HG02970 (cell line): ENCODE data around the gene BRINP2.

ENCODE experiments used
- ATAC-seq: cut with Tn5 transposase; IDR thresholded peaks from one replicate; pipeline ENCODE4 v1.9.1; 2021; ENCODE audit warnings: mild to moderate bottlenecking, moderate library complexity, moderate number of reproducible peaks; ENCODE audit not compliant: unreplicated experiment, low FRiP score

BRINP2 gene

GRCh38 chr1:177170756-177171535, at the start of gene BRINP2:
TSS of gene BRINP2 (plus strand) at chr1:177170958. CDS start at chr1:177229877, 58,919 bp downstream.
- ATAC-seq: no peak

- ATAC-seq: no peak
Measured at GRCh38 chr1:177122461-177123251, 48.1 kb upstream of the BRINP2 start.

GRCh38 chr1:177124577-177125278, 46.0 kb upstream of the BRINP2 start:
- ATAC-seq: no peak

DNA sequence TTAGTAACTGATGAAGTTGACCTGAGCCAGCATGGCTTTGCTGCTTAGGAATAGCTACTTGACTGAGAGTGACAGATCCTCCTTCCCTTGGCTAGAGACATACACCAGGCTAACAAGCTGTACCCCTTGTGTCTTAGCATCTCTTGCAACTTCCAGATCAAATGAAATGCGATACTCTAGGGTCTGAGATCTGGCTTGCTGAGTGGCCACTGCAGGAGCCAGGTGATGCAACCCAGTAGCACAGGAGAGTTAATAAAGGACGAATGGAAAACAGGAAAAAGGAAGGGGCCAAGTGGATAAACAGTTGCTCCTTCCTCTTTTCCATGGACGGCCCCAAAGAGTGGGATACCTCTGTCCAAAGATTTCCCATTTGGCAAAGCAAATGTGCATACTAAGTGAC, 44.5 kb upstream of the BRINP2 start:
- no peak for ATAC-seq

DNA sequence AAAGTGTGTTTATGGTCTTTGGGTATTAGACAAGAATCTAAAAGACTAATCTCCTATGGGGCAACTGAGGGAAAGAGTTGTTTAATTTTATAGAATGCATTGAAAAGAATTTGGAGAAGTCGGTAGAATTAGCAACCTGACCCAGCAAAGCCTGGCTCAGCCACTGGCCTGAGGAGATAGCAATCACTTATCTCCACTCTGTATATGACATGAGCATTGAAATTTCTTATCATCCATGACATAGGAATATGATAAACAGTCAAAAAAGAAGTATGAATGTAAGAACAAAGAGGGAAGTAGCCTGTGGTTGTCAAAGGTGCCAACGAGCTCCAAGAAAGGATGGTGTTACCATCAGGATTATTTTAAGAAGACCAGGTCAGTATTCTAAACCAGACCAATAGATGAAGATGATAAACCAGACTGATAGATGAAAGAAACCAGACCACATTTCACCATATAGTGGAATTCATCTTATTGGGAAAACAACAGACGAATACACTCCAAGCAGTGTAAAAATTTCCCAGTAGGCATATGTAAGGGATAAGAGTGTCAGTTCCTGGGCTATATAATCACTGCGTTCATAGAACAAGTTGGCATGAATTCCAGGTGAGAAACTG, 42.0 kb upstream of the BRINP2 start:
- ATAC-seq: no peak

DNA sequence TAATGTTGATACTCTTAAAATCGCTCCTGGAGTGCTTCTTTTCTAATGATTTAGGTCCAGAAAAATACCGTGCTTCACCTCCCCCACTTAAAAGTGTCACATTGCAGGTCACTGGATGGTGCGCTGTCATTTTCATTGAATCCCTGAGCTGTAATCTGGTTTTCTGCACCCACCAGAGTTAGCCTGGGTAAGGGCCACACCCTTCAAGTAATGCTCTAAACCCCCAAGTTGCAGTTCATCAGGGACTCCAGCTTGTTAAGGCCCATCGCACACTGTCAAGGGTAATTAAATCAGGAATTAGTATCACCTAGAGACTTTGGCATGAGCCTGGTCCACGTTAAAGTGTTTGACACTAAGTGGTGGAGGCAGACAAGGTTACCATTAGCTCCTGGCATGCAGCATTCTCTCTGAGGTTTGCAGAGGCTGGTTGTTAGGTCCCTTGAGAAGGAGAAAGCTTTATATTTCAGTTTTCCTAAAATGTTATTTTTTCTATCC, 40.3 kb upstream of the BRINP2 start:
- no peak for ATAC-seq

DNA sequence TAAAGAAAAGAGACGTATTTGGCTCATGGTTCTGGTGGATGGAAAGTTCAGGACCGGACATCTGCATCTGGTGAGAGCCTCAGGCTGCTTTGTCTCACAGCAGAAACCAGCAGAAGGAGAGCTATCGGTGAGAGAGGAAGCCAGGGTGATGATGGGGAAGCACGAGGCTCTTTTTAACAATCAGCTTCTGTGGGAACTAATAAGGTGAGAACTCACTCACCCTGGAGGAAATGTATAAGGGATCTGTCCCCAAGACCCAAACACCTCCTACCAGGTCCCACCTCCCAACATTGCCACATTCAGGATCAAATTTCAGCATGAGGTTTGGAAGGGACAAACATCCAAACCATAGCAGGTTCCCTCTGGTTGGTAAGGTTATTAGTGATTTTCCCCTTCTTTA, 39.0 kb upstream of the BRINP2 start:
- ATAC-seq: no peak

DNA sequence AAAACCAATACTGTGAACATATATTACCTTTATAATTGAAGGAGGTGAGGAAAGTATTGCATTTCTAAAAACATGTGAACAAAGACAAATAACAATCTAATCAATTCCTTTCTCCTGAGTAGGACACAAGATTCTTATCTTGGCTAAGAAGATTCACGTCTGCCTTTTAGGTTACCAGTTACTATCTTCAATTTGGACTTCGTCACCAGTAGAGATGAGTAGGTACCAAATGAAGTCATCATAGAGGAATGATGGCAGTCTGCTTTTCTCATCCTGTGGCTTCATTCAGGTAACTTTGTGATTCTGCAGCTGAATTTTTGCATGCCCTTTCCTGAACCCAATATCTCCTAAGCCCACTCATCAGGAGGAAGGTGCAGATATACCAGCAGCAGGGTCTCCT, 38.6 kb upstream of the BRINP2 start:
- no peak for ATAC-seq

- ATAC-seq: no peak
Measured at GRCh38 chr1:177133977-177134538, 36.7 kb upstream of the BRINP2 start.

- no peak for ATAC-seq
Measured at GRCh38 chr1:177135250-177135649, 35.5 kb upstream of the BRINP2 start.

GRCh38 chr1:177137814-177138213, 32.9 kb upstream of the BRINP2 start:
- no peak for ATAC-seq

DNA sequence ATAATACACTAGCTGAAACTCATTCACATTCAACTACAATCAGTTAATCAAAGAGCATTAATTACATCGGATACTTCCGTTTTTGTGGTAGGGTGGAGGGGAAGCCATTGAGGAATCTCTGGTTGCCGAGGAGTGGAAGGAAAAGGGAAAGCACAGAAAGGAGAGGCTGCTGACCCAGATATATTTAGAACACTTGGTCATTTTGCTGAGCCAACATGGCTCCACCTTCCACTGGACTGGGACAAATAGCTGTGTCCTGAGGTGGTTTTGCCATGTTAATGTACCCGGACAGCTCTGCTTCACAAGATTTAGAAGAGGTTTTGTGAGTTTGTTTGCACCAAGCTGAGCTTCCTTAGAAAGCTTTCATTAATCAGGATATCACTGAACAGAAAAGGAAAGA, 32.4 kb upstream of the BRINP2 start:
- no peak for ATAC-seq

- ATAC-seq: no peak
Measured at GRCh38 chr1:177142010-177142409, 28.7 kb upstream of the BRINP2 start.

- no peak for ATAC-seq
Measured at GRCh38 chr1:177142791-177143271, 27.9 kb upstream of the BRINP2 start.

DNA sequence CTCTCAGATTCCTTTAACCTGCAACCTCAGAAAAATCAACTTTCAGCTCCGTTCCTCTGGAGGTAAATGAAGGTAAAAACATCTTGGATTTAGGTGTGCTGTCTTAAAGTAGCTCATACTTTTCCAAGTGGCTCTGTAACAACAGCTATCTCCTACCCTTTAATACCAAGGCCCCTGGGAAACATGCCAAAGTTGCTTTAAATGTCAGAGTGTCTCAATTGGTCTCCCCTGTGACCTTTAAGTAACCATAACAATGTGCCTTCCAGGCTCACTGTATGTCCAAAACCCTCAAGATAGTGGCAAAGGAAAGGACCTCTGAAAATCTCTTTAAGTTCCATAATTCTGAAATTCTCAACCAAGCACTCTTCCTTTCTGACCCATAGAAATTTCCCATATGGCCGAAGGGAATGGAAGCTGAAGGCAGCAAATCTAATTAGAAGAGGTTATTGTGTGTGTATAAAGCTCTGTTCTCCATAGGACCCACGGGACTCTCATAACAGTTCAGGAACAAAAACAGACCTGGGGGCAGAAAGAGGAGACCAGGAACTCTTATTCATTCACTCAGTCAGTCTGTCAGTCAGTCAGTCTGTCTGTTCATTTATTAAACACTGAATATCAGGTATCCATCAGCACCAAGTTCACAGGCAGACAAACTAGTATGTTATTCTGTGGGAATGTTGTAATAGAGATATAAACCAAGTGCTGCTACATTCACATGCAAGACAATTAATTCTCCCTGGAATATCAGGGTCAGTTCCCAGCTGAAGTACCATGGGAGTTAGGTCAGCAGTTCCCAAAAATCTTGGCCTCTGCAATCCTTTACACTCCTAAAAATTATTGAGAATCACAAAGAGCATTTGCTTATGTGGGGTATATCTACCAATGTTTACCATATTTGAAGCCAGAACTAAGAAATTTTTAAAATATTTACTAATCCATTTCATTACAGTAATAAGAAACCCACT, 25.4 kb upstream of the BRINP2 start:
- ATAC-seq: no peak

GRCh38 chr1:177146499-177146898, 24.3 kb upstream of the BRINP2 start:
- ATAC-seq: no peak

DNA sequence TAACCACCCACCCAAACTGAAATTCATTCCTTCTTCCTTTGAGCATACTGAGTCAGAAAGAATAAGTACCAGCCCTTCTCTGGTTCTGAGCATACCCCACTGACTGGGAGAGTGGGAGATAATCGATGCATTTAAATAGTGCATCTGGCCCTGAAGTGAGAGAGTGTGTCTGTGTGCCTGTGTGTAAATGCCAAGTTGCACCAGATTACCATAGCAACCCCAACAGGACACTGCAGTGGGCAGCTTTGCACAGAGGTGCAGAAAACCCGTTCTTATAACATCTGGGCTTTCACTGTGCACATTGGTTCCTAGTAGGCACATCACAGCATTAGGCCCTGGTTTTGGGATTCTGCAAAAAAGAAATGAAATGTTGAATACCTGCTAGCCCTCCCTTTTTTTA, 8.5 kb upstream of the BRINP2 start:
- ATAC-seq: no peak

GRCh38 chr1:177163844-177164379, 6.8 kb upstream of the BRINP2 start:
- no peak for ATAC-seq
